Mesendoderm (in vitro differentiated cells): ENCODE measurements around the gene SDE2.

Source experiments
- DNase-seq: peaks from one replicate; pipeline ENCODE4 v3.0.0; 2013
- H2AK5ac ChIP-seq: 2 replicates; pipeline ENCODE4 v1.6.1; 2013; ENCODE audit warnings: low read length, inconsistent platforms
- H2BK120ac ChIP-seq: 2 replicates; pipeline ENCODE4 v1.6.1; 2013; ENCODE audit warnings: low read depth, mild to moderate bottlenecking, low read length, moderate library complexity, mixed read lengths
- H2BK15ac ChIP-seq: replicated peaks from 2 replicates; pipeline ENCODE4 v1.6.1; 2013; ENCODE audit warnings: low read depth, mild to moderate bottlenecking, moderate library complexity
- H2BK5ac ChIP-seq: 2 replicates; pipeline ENCODE4 v1.6.1; 2013; ENCODE audit warnings: low read length, inconsistent platforms
- H3K18ac ChIP-seq: 2 replicates; pipeline ENCODE4 v1.6.1; 2013; ENCODE audit warnings: mild to moderate bottlenecking, low read length, mixed read lengths
- H3K23ac ChIP-seq: one replicate; pipeline ENCODE4 v1.6.1; 2013; ENCODE audit warnings: low read length
- H3K27ac ChIP-seq: 2 replicates; pipeline ENCODE4 v1.5.1; 2013; ENCODE audit warnings: low read depth, mild to moderate bottlenecking, inconsistent platforms, low read length, moderate library complexity
- H3K27me3 ChIP-seq: 2 replicates; pipeline ENCODE4 v1.6.1; 2013; ENCODE audit warnings: low read length, control low read depth, mild to moderate bottlenecking, inconsistent platforms; ENCODE audit not compliant: insufficient read depth, poor library complexity
- H3K36me3 ChIP-seq: 2 replicates; pipeline ENCODE4 v1.6.1; 2013; ENCODE audit warnings: low read length, inconsistent platforms; ENCODE audit not compliant: control insufficient read depth, insufficient read depth
- H3K4ac ChIP-seq: one replicate; pipeline ENCODE4 v1.6.1; 2013; ENCODE audit warnings: low read depth, mild to moderate bottlenecking, low read length, moderate library complexity
- H3K4me1 ChIP-seq: 2 replicates; pipeline ENCODE4 v1.6.1; 2013; ENCODE audit warnings: low read depth, low read length, inconsistent platforms; ENCODE audit not compliant: control insufficient read depth
- H3K4me2 ChIP-seq: 2 replicates; pipeline ENCODE4 v1.6.1; 2013; ENCODE audit warnings: low read length
- H3K4me3 ChIP-seq: 2 replicates; pipeline ENCODE4 v1.5.1; 2013; ENCODE audit warnings: mild to moderate bottlenecking, low read length
- H3K56ac ChIP-seq: one replicate; pipeline ENCODE4 v1.6.1; 2013; ENCODE audit warnings: low read length
- H3K79me1 ChIP-seq: 2 replicates; pipeline ENCODE4 v1.6.1; 2013; ENCODE audit warnings: low read length, inconsistent platforms
- H3K79me2 ChIP-seq: 2 replicates; pipeline ENCODE4 v1.6.1; 2013; ENCODE audit warnings: mild to moderate bottlenecking, low read length; ENCODE audit not compliant: control insufficient read depth, insufficient read depth
- H3K9ac ChIP-seq: 2 replicates; pipeline ENCODE4 v1.6.1; 2013; ENCODE audit warnings: low read length, inconsistent platforms
- H4K5ac ChIP-seq: one replicate; pipeline ENCODE4 v1.6.1; 2013; ENCODE audit warnings: low read length
- H4K8ac ChIP-seq: one replicate; pipeline ENCODE4 v1.6.1; 2013; ENCODE audit warnings: low read depth, mild to moderate bottlenecking, control low read depth, low read length, moderate library complexity
- WGBS: extraction: QIAGEN DNeasy Blood & Tissue Kit; methylation state at CpG from one replicate; pipeline ENCODE4 v1.1.7; 2013; ENCODE audit warnings: low lambda C conversion rate, missing lambda C conversion rate; ENCODE audit not compliant: insufficient coverage; ENCODE audit errors: extremely low coverage; 5-methylcytosine and 5-hydroxymethylcytosine counted together

SDE2 gene

DNA sequence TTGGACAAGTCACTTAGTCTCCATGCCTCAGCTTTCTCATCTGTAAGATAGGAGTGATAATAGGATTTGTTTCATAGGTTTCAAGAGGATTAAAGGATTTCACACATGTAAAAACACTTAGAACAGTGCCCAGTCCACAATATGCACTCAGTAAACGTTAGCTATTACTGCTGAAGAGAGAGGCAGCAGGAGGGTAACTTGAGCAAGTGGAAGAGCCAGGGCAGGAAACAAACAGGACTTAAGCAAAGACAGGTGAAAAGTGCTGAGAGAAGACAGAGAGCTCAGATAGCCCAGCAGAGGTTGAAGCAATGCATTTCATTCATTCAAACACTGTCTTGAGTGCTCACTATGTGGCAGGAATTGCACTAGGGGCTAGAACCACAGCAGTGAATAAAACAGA, 42.3 kb upstream of the SDE2 start:
- no peak overlapping the region for H3K23ac ChIP-seq
- H3K27me3 ChIP-seq: no peaks in the 10 kb centered on the region
- H2BK120ac ChIP-seq: no peak overlapping the region
- H3K4me2 ChIP-seq: no peak overlapping the region
- WGBS: no CpG with 5 or more reads among the region's 1 CpG
- H4K5ac ChIP-seq: no peak overlapping the region
- no peaks in the 10 kb centered on the region for H3K79me2 ChIP-seq
- H3K36me3 ChIP-seq: no peaks in the 10 kb centered on the region
- H3K79me1 ChIP-seq: no peaks in the 10 kb centered on the region
- no peak overlapping the region for H2BK15ac ChIP-seq
- H2BK5ac ChIP-seq: no peak overlapping the region
- H3K4ac ChIP-seq: no peak overlapping the region
- no peak overlapping the region for H3K27ac ChIP-seq
- no peak overlapping the region for H3K18ac ChIP-seq
- no peak overlapping the region for H4K8ac ChIP-seq
- no peak overlapping the region for H2AK5ac ChIP-seq
- H3K9ac ChIP-seq: no peak overlapping the region
- H3K4me1 ChIP-seq: no peaks in the 10 kb centered on the region
- H3K56ac ChIP-seq: no peak overlapping the region
- H3K4me3 ChIP-seq: no peak overlapping the region
- DNase-seq: no peak

DNA sequence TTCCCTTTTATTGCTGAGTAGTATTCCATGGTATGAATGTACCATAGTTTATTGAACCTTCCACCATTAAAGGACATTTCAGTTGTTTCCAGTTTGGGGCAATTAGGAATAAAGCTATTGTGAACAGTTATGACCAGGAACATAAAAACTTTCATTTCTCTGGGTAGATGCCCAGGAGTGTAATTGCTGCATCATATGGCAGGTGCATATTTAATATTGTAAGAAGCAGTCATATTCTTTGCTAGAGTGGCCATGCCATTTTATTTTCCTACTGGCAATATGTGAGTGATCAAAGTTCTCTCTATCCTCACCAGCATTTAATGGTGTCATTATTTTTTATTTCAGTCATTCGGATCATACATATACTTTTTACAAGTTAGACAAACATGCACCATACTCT, 39.5 kb upstream of the SDE2 start:
- no peak overlapping the region for H3K27ac ChIP-seq
- DNase-seq: no peak
- H3K18ac ChIP-seq: no peak overlapping the region
- no peaks in the 10 kb centered on the region for H3K79me2 ChIP-seq
- no peak overlapping the region for H3K23ac ChIP-seq
- no peak overlapping the region for H3K9ac ChIP-seq
- H2BK120ac ChIP-seq: no peak overlapping the region
- no peak overlapping the region for H4K5ac ChIP-seq
- H3K27me3 ChIP-seq: no peaks in the 10 kb centered on the region
- H3K79me1 ChIP-seq: no peaks in the 10 kb centered on the region
- H4K8ac ChIP-seq: no peak overlapping the region
- H3K36me3 ChIP-seq: no peaks in the 10 kb centered on the region
- no peak overlapping the region for H2BK15ac ChIP-seq
- H2BK5ac ChIP-seq: no peak overlapping the region
- no peak overlapping the region for H2AK5ac ChIP-seq
- no peak overlapping the region for H3K4me2 ChIP-seq
- H3K56ac ChIP-seq: no peak overlapping the region
- no peaks in the 10 kb centered on the region for H3K4me1 ChIP-seq
- H3K4me3 ChIP-seq: no peak overlapping the region
- WGBS: no CpG with 5 or more reads among the region's 1 CpG
- no peak overlapping the region for H3K4ac ChIP-seq

DNA sequence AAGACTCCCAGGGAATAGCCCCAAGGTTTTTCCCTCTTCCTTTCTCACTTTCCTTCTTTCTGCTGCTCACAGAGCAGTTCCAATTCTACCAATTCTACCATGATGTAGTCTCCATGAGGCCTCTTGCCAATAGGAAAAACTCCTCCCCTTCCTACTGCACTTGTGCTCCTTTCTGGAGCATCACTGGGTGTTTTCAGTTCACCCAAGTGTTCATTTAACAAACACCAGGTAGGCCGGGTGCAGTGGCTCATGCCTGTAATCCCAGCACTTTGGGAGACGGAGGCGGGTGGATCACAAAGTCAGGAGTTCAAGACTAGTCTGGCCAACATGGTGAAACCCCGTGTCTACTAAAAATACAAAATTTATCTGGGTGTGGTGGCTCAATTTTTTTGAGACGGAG, 36.8 kb upstream of the SDE2 start:
- no peak overlapping the region for H3K23ac ChIP-seq
- H3K27ac ChIP-seq: no peak overlapping the region
- no peak overlapping the region for H3K4ac ChIP-seq
- H3K79me2 ChIP-seq: no peaks in the 10 kb centered on the region
- H3K18ac ChIP-seq: no peak overlapping the region
- H2AK5ac ChIP-seq: no peak overlapping the region
- no peaks in the 10 kb centered on the region for H3K79me1 ChIP-seq
- H3K4me3 ChIP-seq: no peak overlapping the region
- H3K4me2 ChIP-seq: no peak overlapping the region
- no peak for DNase-seq
- H3K36me3 ChIP-seq: no peaks in the 10 kb centered on the region
- H2BK15ac ChIP-seq: no peak overlapping the region
- no peak overlapping the region for H3K56ac ChIP-seq
- WGBS: no CpG with 5 or more reads among the region's 5 CpGs
- no peak overlapping the region for H2BK120ac ChIP-seq
- no peak overlapping the region for H4K8ac ChIP-seq
- H3K4me1 ChIP-seq: no peaks in the 10 kb centered on the region
- no peak overlapping the region for H2BK5ac ChIP-seq
- H4K5ac ChIP-seq: no peak overlapping the region
- H3K9ac ChIP-seq: no peak overlapping the region
- H3K27me3 ChIP-seq: no peaks in the 10 kb centered on the region

DNA sequence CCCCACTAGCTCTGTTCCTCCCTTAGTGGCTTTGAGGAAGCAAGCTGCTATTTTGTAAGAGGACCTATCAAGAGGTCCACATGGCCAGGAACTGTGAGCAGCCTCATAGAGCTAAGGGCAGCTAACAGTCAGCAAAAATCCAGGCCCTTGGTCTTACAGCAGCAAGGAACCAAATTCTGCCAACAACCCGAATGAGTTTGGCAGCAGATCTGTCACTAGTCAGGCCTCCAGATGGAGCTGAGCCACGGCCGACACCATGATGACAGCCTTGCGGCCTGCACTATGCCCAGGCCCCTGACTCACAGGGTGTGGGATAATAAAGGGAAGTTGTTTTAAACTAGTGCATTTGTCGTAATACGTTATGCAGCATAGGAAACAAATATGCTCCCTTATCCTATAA, 35.3 kb upstream of the SDE2 start:
- WGBS: no CpG with 5 or more reads among the region's 6 CpGs
- DNase-seq: no peak

DNA sequence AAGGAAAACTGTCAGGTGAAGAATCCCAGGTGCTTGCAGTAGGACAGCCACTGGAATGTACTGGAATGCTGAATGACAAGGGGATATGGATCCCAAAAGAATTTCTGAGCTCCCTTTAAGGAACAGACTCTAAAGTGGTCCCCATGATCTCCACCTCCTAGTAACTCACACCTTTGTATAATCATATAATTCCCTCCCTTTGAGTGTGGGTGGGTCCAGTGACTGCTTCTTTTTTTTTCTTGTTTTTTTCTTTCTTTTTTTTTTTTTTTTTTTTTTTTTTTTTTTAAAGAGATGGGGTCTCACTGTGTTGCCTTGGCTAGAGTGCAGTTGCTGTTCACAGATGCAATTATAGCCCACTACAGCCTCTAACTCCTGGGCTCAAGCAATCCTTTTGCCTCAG, 34.8 kb upstream of the SDE2 start:
- Histone ChIP-seq H4K5ac (no peak overlapping the region), H3K27ac (no peak overlapping the region), H3K18ac (no peak overlapping the region), H3K4me2 (no peak overlapping the region), H3K27me3 (no peaks in the 10 kb centered on the region), H2BK120ac (no peak overlapping the region), H3K4ac (no peak overlapping the region), H2AK5ac (no peak overlapping the region), H2BK15ac (no peak overlapping the region), H3K23ac (no peak overlapping the region), H3K56ac (no peak overlapping the region), H4K8ac (no peak overlapping the region), H3K79me1 (no peaks in the 10 kb centered on the region), H3K79me2 (no peaks in the 10 kb centered on the region), H2BK5ac (no peak overlapping the region), H3K36me3 (no peaks in the 10 kb centered on the region), H3K4me3 (no peak overlapping the region), H3K9ac (no peak overlapping the region), H3K4me1 (no peaks in the 10 kb centered on the region)
- no peak for DNase-seq

More for the DNA sequence above, 35.3 kb upstream of the SDE2 start:
- Histone ChIP-seq H4K8ac (no peak overlapping the region), H4K5ac (no peak overlapping the region), H2BK15ac (no peak overlapping the region), H3K56ac (no peak overlapping the region), H3K23ac (no peak overlapping the region), H2AK5ac (no peak overlapping the region), H3K79me1 (no peaks in the 10 kb centered on the region), H2BK5ac (no peak overlapping the region), H3K27ac (no peak overlapping the region), H3K4me2 (no peak overlapping the region), H3K79me2 (no peaks in the 10 kb centered on the region), H3K9ac (no peak overlapping the region), H3K27me3 (no peaks in the 10 kb centered on the region), H3K36me3 (no peaks in the 10 kb centered on the region), H3K4ac (no peak overlapping the region), H2BK120ac (no peak overlapping the region), H3K4me1 (no peaks in the 10 kb centered on the region), H3K4me3 (no peak overlapping the region), H3K18ac (no peak overlapping the region)

DNA sequence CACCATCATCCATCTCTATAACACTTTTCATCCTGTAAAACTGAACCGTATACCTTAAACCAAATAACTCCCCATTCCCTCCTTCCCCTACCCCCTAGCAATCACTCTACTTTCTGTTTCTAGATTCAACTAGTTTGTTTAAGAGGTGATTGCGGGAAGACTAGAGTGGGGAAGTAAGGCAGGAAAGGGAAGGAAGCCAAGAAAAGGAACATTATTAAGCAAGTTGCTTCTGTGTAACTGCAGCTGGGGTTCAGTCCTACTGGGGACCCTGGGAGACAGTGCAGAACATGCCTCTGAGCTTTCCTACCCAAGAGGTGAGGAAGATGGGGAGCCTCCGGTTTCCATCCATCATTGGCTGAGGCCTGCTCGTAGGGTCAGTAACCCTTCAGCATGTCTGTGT, 34.4 kb upstream of the SDE2 start:
- Histone ChIP-seq H3K79me2 (no peaks in the 10 kb centered on the region), H3K27ac (no peak overlapping the region), H2AK5ac (no peak overlapping the region), H3K4me3 (no peak overlapping the region), H3K56ac (no peak overlapping the region), H3K27me3 (no peaks in the 10 kb centered on the region), H3K4me2 (no peak overlapping the region), H3K4ac (no peak overlapping the region), H2BK15ac (no peak overlapping the region), H4K8ac (no peak overlapping the region), H2BK5ac (no peak overlapping the region), H3K9ac (no peak overlapping the region), H2BK120ac (no peak overlapping the region), H3K4me1 (no peaks in the 10 kb centered on the region), H4K5ac (no peak overlapping the region), H3K23ac (no peak overlapping the region), H3K79me1 (no peaks in the 10 kb centered on the region), H3K36me3 (no peaks in the 10 kb centered on the region), H3K18ac (no peak overlapping the region)
- WGBS: 100% methylated on average over 1 of the region's 4 CpGs
- DNase-seq: no peak
